Natural killer cell (primary cell): ENCODE measurements around the gene CHST8. TPM values are rescaled to one million over a fixed set of nuclear protein-coding genes. Genes with fewer than 3 reads are reported as not detected.

Experiments used
- ATAC-seq, 3 donors: fragments of 150-1000 bp in 2 of 3; fragments of 200-7000 bp in 1 of 3; cut with Tn5 transposase; 1 replicate in 1 of 3; 2 replicates in 2 of 3; pipeline ENCODE4 v1.10.0; 2021; ENCODE audit warnings: mild to moderate bottlenecking in 2 of 3, moderate library complexity in 2 of 3
- DNase-seq, 2 donors: peaks; one replicate each; pipeline versions ENCODE4 v3.0.0 to v3.0.0-alpha.2; 2013 to 2021; ENCODE audit warnings: mixed read lengths in 1 of 2
- H3K27ac ChIP-seq: one replicate; pipeline ENCODE4 v1.5.1; 2013; ENCODE audit warnings: mild to moderate bottlenecking, low read length
- H3K27me3 ChIP-seq: one replicate; pipeline ENCODE4 v1.6.1; 2013; ENCODE audit warnings: low read length; ENCODE audit not compliant: control insufficient read depth, insufficient read depth
- H3K36me3 ChIP-seq: one replicate; pipeline ENCODE4 v1.6.1; 2013; ENCODE audit warnings: low read length; ENCODE audit not compliant: control insufficient read depth, insufficient read depth
- H3K4me1 ChIP-seq: one replicate; pipeline ENCODE4 v1.6.1; 2013; ENCODE audit warnings: low read length; ENCODE audit not compliant: control insufficient read depth, insufficient read depth
- H3K4me3 ChIP-seq: one replicate; pipeline ENCODE4 v1.5.1; 2013; ENCODE audit warnings: low read length
- H3K9me3 ChIP-seq: one replicate; pipeline ENCODE4 v1.6.1; 2013; ENCODE audit warnings: low read length; ENCODE audit not compliant: control insufficient read depth, insufficient read depth
- H3K27ac Mint-ChIP-seq, 2 donors: one replicate each; pipeline ENCODE4 v1.8.0; 2022; ENCODE audit warnings: mild to moderate bottlenecking in 2 of 2, mixed read lengths in 2 of 2, moderate library complexity in 1 of 2
- H3K27me3 Mint-ChIP-seq, 2 donors: one replicate each; pipeline ENCODE4 v1.8.0; 2022; ENCODE audit warnings: low read depth in 2 of 2, mixed read lengths in 2 of 2
- H3K36me3 Mint-ChIP-seq: one replicate; pipeline ENCODE4 v1.8.0; 2022; ENCODE audit warnings: mixed read lengths
- H3K4me1 Mint-ChIP-seq, 2 donors: one replicate each; pipeline ENCODE4 v1.8.0; 2022; ENCODE audit warnings: mixed read lengths in 2 of 2
- H3K4me3 Mint-ChIP-seq: one replicate; pipeline ENCODE4 v1.8.0; 2022; ENCODE audit warnings: mild to moderate bottlenecking, moderate library complexity, mixed read lengths
- H3K9me3 Mint-ChIP-seq, 2 donors: one replicate each; pipeline ENCODE4 v1.8.0; 2022; ENCODE audit warnings: mixed read lengths in 2 of 2
- WGBS: methylation state at CpG from one replicate; pipeline ENCODE4 v1.1.7; 2013; ENCODE audit warnings: missing lambda C conversion rate; ENCODE audit not compliant: insufficient coverage; 5-methylcytosine and 5-hydroxymethylcytosine counted together
- intact Hi-C: fragments of 100-400 bp; cut with micrococcal nuclease; formaldehyde crosslinking; loops from one replicate; pipeline ENCODE4 v1.14.2; 2022
- total RNA-seq, 4 donors: library from RNA; stranded (reverse); fragments of 120-200 nt in 1 of 4; gene quantifications; one replicate each; pipeline versions ENCODE4 v1.2.3 to v1.2.4, GENCODE V29; 2013 to 2022
- TF ChIP-seq, protein P1 (sequence below): fragments of 200-600 bp; IDR thresholded peaks from one replicate; pipeline ENCODE4 v1.8.0; 2022; ENCODE audit warnings: antibody characterized with exemption

CHST8 gene
- total RNA-seq, 3 donors from 2014 or later (not counting 1 experiment from before 2014, with no cell fraction given), result not detected

DNA sequence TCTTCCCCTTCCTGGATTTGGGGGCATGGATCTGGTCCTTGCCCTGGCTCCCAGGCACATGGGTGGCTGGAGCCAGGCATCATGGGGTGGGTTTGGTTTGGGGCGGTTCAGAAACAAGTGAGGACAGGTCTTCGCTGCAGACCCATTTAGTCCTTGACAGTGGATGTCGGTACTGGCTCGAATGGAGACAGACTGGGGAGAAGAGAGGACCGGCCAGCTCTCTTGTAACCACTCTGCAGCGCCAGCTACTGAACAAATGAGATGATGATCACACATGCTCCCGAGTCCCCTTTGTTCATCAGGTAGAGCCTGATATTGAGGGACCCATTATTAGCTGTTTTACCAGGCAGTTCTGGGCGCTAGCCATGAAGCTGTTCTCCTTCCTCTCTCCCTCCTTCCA, 64.5 kb downstream of the CHST8 start:
- 85% methylated on average over 8 of the region's 8 CpGs for whole genome bisulfite sequencing
- H3K4me3 Mint-ChIP-seq, result no peak overlapping the region
- H3K36me3 Mint-ChIP-seq, result no peaks in the 10 kb centered on the region
- DNase-seq (no peak), ATAC-seq (no peak)
- Histone ChIP-seq H3K27ac (no peak overlapping the region), H3K4me1 (no peaks in the 10 kb centered on the region), H3K9me3 (no peaks in the 10 kb centered on the region), H3K27me3 (no peaks in the 10 kb centered on the region), H3K36me3 (no peaks in the 10 kb centered on the region), H3K4me3 (no peak overlapping the region)
- intact Hi-C loops, result no loop called here
- no peaks in the 10 kb centered on the region for H3K9me3 Mint-ChIP-seq
- H3K27ac Mint-ChIP-seq, result no peak overlapping the region
- TF ChIP-seq, protein P1, sequence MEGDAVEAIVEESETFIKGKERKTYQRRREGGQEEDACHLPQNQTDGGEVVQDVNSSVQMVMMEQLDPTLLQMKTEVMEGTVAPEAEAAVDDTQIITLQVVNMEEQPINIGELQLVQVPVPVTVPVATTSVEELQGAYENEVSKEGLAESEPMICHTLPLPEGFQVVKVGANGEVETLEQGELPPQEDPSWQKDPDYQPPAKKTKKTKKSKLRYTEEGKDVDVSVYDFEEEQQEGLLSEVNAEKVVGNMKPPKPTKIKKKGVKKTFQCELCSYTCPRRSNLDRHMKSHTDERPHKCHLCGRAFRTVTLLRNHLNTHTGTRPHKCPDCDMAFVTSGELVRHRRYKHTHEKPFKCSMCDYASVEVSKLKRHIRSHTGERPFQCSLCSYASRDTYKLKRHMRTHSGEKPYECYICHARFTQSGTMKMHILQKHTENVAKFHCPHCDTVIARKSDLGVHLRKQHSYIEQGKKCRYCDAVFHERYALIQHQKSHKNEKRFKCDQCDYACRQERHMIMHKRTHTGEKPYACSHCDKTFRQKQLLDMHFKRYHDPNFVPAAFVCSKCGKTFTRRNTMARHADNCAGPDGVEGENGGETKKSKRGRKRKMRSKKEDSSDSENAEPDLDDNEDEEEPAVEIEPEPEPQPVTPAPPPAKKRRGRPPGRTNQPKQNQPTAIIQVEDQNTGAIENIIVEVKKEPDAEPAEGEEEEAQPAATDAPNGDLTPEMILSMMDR, result no peak
- no peaks in the 10 kb centered on the region for H3K4me1 Mint-ChIP-seq
- peaks cover 20 to 29% of the 10 kb centered on the region in 2 donors for H3K27me3 Mint-ChIP-seq

DNA sequence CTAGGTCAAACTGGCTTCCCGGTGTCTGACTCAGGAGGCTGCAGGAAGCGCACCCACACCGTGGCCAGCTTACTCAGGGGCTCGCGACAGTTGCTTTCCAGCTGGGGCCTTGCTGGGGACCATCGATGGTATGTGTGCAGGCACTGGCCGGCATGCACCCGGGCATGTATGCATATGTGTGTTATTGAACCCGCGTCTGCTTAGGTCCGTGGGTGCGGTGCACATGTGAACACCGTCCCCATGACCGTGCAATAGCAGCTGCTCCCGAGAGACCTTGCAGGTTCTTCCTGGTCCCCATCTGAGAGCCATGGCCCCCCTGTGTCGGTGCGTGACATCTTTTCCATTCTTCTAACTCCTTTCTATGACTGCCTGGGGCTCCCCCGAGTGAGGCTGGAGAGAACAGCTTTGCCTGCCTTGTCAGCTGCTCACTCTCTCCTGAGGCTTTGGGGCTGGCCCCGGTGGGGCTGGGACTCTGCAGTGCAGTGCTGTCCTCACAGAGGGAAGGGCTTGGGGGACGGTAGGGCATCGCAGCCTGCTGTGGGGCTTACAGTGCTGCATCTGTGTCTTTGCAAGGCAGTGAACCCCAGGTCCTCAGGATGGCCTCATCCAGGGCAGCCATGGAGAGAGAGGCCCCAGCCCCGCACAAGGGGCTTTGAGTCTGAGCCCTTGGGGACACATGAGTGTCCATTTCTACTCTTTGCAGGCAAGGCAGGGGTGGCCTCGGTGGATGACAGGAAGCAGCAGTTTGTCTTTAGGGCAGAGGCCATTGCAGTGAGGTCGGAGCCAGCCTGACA, 65.1 kb downstream of the CHST8 start:
- H3K27me3 Mint-ChIP-seq, result peaks cover 20 to 29% of the 10 kb centered on the region in 2 donors
- ATAC-seq, result no peak
- no peak overlapping the region for H3K4me3 Mint-ChIP-seq
- no peak overlapping the region for H3K27ac Mint-ChIP-seq
- Histone ChIP-seq H3K27me3 (no peaks in the 10 kb centered on the region), H3K4me1 (no peaks in the 10 kb centered on the region), H3K9me3 (no peaks in the 10 kb centered on the region), H3K27ac (no peak overlapping the region), H3K36me3 (no peaks in the 10 kb centered on the region), H3K4me3 (no peak overlapping the region)
- TF ChIP-seq, protein P1, result no peak
- WGBS, result 84% methylated on average over 24 of the region's 24 CpGs
- DNase-seq, result no peak
- intact Hi-C loops, result no loop called here
- H3K4me1 Mint-ChIP-seq, result no peaks in the 10 kb centered on the region
- H3K9me3 Mint-ChIP-seq, result no peaks in the 10 kb centered on the region
- no peaks in the 10 kb centered on the region for H3K36me3 Mint-ChIP-seq

DNA sequence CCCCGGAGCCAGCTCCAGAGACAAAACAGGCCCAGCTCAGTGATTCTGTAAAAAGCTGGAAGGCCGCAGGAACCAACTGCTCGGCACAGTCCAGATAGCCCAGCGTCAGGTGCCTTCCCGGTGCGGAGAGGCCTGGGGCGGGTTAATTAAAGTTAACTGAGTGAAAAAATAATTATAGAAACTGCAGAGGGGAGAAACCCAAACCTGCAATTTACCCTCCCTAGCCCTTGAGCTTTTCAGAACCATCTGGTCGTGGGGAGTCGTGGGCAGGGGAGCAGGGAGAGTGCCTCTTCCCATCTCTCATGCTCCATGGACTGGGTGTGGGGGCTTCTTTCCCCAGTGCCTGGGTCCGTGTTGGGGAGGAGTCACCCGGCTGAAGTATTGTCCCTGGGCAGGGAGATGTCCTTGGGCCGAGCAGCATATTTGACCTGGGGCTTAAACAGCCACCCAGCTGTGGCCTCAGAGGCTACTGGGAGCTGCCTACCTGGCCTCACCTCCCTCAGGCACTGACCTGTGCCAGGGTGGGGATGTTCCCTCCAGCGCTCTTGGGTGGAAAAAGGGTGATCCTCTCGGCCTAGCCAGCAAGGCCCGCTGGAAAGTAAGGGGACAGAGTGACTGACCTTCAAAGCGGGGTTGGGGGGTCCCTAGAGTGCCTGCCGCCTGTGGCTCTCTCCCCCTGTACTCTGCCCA, 65.9 kb downstream of the CHST8 start:
- H3K9me3 ChIP-seq, result no peaks in the 10 kb centered on the region
- no peaks in the 10 kb centered on the region for H3K27me3 ChIP-seq
- intact Hi-C loops, result no loop called here
- no peaks in the 10 kb centered on the region for H3K4me1 ChIP-seq
- no peak overlapping the region for H3K27ac ChIP-seq
- no peak overlapping the region for H3K4me3 Mint-ChIP-seq
- ATAC-seq, result no peak
- DNase-seq, result no peak
- H3K27me3 Mint-ChIP-seq, result peaks cover 20 to 25% of the 10 kb centered on the region in 2 donors
- TF ChIP-seq, protein P1, result no peak
- WGBS, result 80% methylated on average over 13 of the region's 17 CpGs
- no peaks in the 10 kb centered on the region for H3K4me1 Mint-ChIP-seq
- H3K36me3 Mint-ChIP-seq, result no peaks in the 10 kb centered on the region
- H3K27ac Mint-ChIP-seq, result no peak overlapping the region
- H3K36me3 ChIP-seq, result no peaks in the 10 kb centered on the region
- no peak overlapping the region for H3K4me3 ChIP-seq
- no peaks in the 10 kb centered on the region for H3K9me3 Mint-ChIP-seq
